Effector memory CD8-positive, alpha-beta T cell (primary cell): ENCODE data around the gene CEACAM1.
"Not testable (repeated sequence)": the region's sequence is repeated elsewhere in the genome, so short reads cannot be mapped to it uniquely, and the experiment has no call there.

Source experiments
- ATAC-seq: fragments of 150-1000 bp; cut with Tn5 transposase; replicated peaks from 2 replicates; pipeline ENCODE4 v1.10.0; 2021; ENCODE audit warnings: mild to moderate bottlenecking, moderate library complexity
- DNase-seq, 3 experiments: peaks; one replicate each; pipeline ENCODE4 v3.0.0; 2021
- H3K27ac Mint-ChIP-seq, 2 donors: one replicate each; pipeline ENCODE4 v1.8.0; 2022; ENCODE audit warnings: mild to moderate bottlenecking in 2 of 2, mixed read lengths in 2 of 2, moderate library complexity in 2 of 2
- H3K27me3 Mint-ChIP-seq, 2 donors: one replicate each; pipeline ENCODE4 v1.8.0; 2022; ENCODE audit warnings: mixed read lengths in 2 of 2
- H3K36me3 Mint-ChIP-seq: one replicate; pipeline ENCODE4 v1.8.0; 2022; ENCODE audit warnings: mild to moderate bottlenecking, moderate library complexity, mixed read lengths; ENCODE audit not compliant: insufficient read depth
- H3K4me1 Mint-ChIP-seq, 2 donors: one replicate each; pipeline ENCODE4 v1.8.0; 2022; ENCODE audit warnings: low read depth in 2 of 2, mixed read lengths in 2 of 2
- H3K4me3 Mint-ChIP-seq, 2 donors: one replicate each; pipeline ENCODE4 v1.8.0; 2022; ENCODE audit warnings: mild to moderate bottlenecking in 2 of 2, mixed read lengths in 2 of 2, moderate library complexity in 2 of 2
- H3K9me3 Mint-ChIP-seq, 2 donors: one replicate each; pipeline ENCODE4 v1.8.0; 2022; ENCODE audit warnings: mixed read lengths in 2 of 2

Gene CEACAM1

GRCh38 chr19:42538841-42539709 lies 10.8 kb upstream of the CEACAM1 start:
- ATAC-seq (no peak), DNase-seq (no peak)
- H3K27me3 Mint-ChIP-seq, result peaks cover 6 to 9% of the 10 kb centered on the region in 2 donors
- no peaks in the 10 kb centered on the region for H3K4me1 Mint-ChIP-seq
- no peak overlapping the region for H3K4me3 Mint-ChIP-seq
- no peak overlapping the region for H3K27ac Mint-ChIP-seq
- no peaks in the 10 kb centered on the region for H3K9me3 Mint-ChIP-seq
- H3K36me3 Mint-ChIP-seq, result no peaks in the 10 kb centered on the region

- not testable (repeated sequence) for H3K27ac Mint-ChIP-seq, DNase-seq, H3K4me1 Mint-ChIP-seq, ATAC-seq, H3K4me3 Mint-ChIP-seq, H3K9me3 Mint-ChIP-seq, H3K27me3 Mint-ChIP-seq, H3K36me3 Mint-ChIP-seq
These were observed 7.0 kb upstream of the CEACAM1 start for GRCh38 chr19:42535276-42535675.

- no peak for ATAC-seq
- Mint-ChIP-seq H3K4me3 (no peak overlapping the region), H3K27ac (no peak overlapping the region), H3K36me3 (no peaks in the 10 kb centered on the region), H3K4me1 (peaks cover under 1 to 3% of the 10 kb centered on the region in 2 donors), H3K9me3 (no peaks in the 10 kb centered on the region), H3K27me3 (peaks cover 0 to 6% of the 10 kb centered on the region in 2 donors)
- no peak for DNase-seq
These were observed 6.1 kb upstream of the CEACAM1 start for GRCh38 chr19:42534391-42534790.

GRCh38 chr19:42532891-42533290 lies 4.6 kb upstream of the CEACAM1 start:
- Mint-ChIP-seq H3K36me3 (no peaks in the 10 kb centered on the region), H3K27ac (no peak overlapping the region), H3K4me3 (no peak overlapping the region), H3K4me1 (peaks cover 14 to 18% of the 10 kb centered on the region in 2 donors), H3K9me3 (no peaks in the 10 kb centered on the region), H3K27me3 (no peaks in the 10 kb centered on the region)
- ATAC-seq (no peak), DNase-seq (no peak)

- ATAC-seq, result no peak
- peak overlapping the region in 1 of 2 donors; percentile 62 for H3K27ac Mint-ChIP-seq
- H3K9me3 Mint-ChIP-seq, result no peaks in the 10 kb centered on the region
- peaks cover 14 to 23% of the 10 kb centered on the region in 2 donors for H3K4me1 Mint-ChIP-seq
- DNase-seq, result no peak
- no peaks in the 10 kb centered on the region for H3K36me3 Mint-ChIP-seq
- H3K4me3 Mint-ChIP-seq, result no peak overlapping the region
- no peaks in the 10 kb centered on the region for H3K27me3 Mint-ChIP-seq
These were observed 3.0 kb upstream of the CEACAM1 start for GRCh38 chr19:42531313-42531712.

GRCh38 chr19:42529248-42529764 lies 1.0 kb upstream of the CEACAM1 start:
- DNase-seq (peak; percentile 56 to 62 (median 61)), ATAC-seq (peak; percentile 91)
- no peaks in the 10 kb centered on the region for H3K27me3 Mint-ChIP-seq
- no peaks in the 10 kb centered on the region for H3K36me3 Mint-ChIP-seq
- no peaks in the 10 kb centered on the region for H3K9me3 Mint-ChIP-seq
- peak overlapping the region; percentile 67 to 76 for H3K27ac Mint-ChIP-seq
- peak overlapping the region; percentile 63 to 68 for H3K4me3 Mint-ChIP-seq
- H3K4me1 Mint-ChIP-seq, result peaks cover 14 to 26% of the 10 kb centered on the region in 2 donors

- Mint-ChIP-seq H3K27ac (peak overlapping the region in 1 of 2 donors; percentile 58), H3K4me3 (no peak overlapping the region), H3K27me3 (no peaks in the 10 kb centered on the region), H3K36me3 (no peaks in the 10 kb centered on the region), H3K4me1 (peaks cover 14 to 28% of the 10 kb centered on the region in 2 donors), H3K9me3 (no peaks in the 10 kb centered on the region)
- ATAC-seq (no peak), DNase-seq (no peak)
These were observed 3.3 kb downstream of the CEACAM1 start for GRCh38 chr19:42524943-42525342.

GRCh38 chr19:42524250-42524649 lies 4.0 kb downstream of the CEACAM1 start:
- H3K4me3 Mint-ChIP-seq, result no peak overlapping the region
- H3K4me1 Mint-ChIP-seq, result peaks cover 12 to 23% of the 10 kb centered on the region in 2 donors
- no peaks in the 10 kb centered on the region for H3K27me3 Mint-ChIP-seq
- no peaks in the 10 kb centered on the region for H3K9me3 Mint-ChIP-seq
- H3K36me3 Mint-ChIP-seq, result no peaks in the 10 kb centered on the region
- H3K27ac Mint-ChIP-seq, result peak overlapping the region; percentile 8 to 58
- no peak for DNase-seq
- ATAC-seq, result no peak

GRCh38 chr19:42522262-42522661 lies 6.0 kb downstream of the CEACAM1 start:
- not testable (repeated sequence) for H3K27ac Mint-ChIP-seq, H3K9me3 Mint-ChIP-seq, ATAC-seq, H3K4me3 Mint-ChIP-seq, H3K4me1 Mint-ChIP-seq, H3K36me3 Mint-ChIP-seq, H3K27me3 Mint-ChIP-seq, DNase-seq

- H3K9me3 Mint-ChIP-seq, result no peaks in the 10 kb centered on the region
- peaks cover 0 to 5% of the 10 kb centered on the region in 2 donors for H3K4me1 Mint-ChIP-seq
- no peaks in the 10 kb centered on the region for H3K27me3 Mint-ChIP-seq
- H3K27ac Mint-ChIP-seq, result peak overlapping the region in 1 of 2 donors; percentile 67
- ATAC-seq (no peak), DNase-seq (no peak)
- H3K4me3 Mint-ChIP-seq, result no peak overlapping the region
- no peaks in the 10 kb centered on the region for H3K36me3 Mint-ChIP-seq
These were observed 6.8 kb downstream of the CEACAM1 start for GRCh38 chr19:42521346-42522030.

GRCh38 chr19:42519108-42519507 lies 9.2 kb downstream of the CEACAM1 start:
- Mint-ChIP-seq H3K4me1 (peaks cover 0 to under 1% of the 10 kb centered on the region in 2 donors), H3K27ac (no peak overlapping the region), H3K36me3 (no peaks in the 10 kb centered on the region), H3K4me3 (no peak overlapping the region), H3K9me3 (no peaks in the 10 kb centered on the region), H3K27me3 (no peaks in the 10 kb centered on the region)
- DNase-seq (no peak), ATAC-seq (no peak)

GRCh38 chr19:42516771-42517170 lies 11.5 kb downstream of the CEACAM1 start:
- Mint-ChIP-seq H3K4me3 (no peak overlapping the region), H3K27me3 (no peaks in the 10 kb centered on the region)

GRCh38 chr19:42515241-42515832 lies 12.9 kb downstream of the CEACAM1 start:
- no peak overlapping the region for H3K4me3 Mint-ChIP-seq
- DNase-seq (no peak), ATAC-seq (no peak)
- H3K27me3 Mint-ChIP-seq, result no peaks in the 10 kb centered on the region
- peaks cover 0 to 2% of the 10 kb centered on the region in 2 donors for H3K4me1 Mint-ChIP-seq
- H3K9me3 Mint-ChIP-seq, result no peaks in the 10 kb centered on the region
- H3K27ac Mint-ChIP-seq, result no peak overlapping the region
- no peaks in the 10 kb centered on the region for H3K36me3 Mint-ChIP-seq

More at GRCh38 chr19:42516771-42517170, 11.5 kb downstream of the CEACAM1 start:
- no peaks in the 10 kb centered on the region for H3K9me3 Mint-ChIP-seq
- H3K36me3 Mint-ChIP-seq, result no peaks in the 10 kb centered on the region
- H3K4me1 Mint-ChIP-seq, result peaks cover 0 to 2% of the 10 kb centered on the region in 2 donors
- H3K27ac Mint-ChIP-seq, result no peak overlapping the region
- ATAC-seq, result no peak
- no peak for DNase-seq
